GM13976 (cell line): ENCODE measurements around the gene UACA.

Experiments used
- DNase-seq: peaks from one replicate; pipeline ENCODE4 v3.0.0; 2012; ENCODE audit warnings: low spot score
- CTCF ChIP-seq: IDR thresholded peaks from 2 replicates; pipeline ENCODE4 v1.5.1; 2012; ENCODE audit warnings: borderline replicate concordance, mild to moderate bottlenecking; ENCODE audit not compliant: insufficient read depth; ENCODE audit errors: extremely low read depth, missing control alignments, control extremely low read depth
- in situ Hi-C: fragments of 300-500 bp; cut with MboI; formaldehyde crosslinking; loops from one replicate; pipeline ENCODE4 v1.12.0; 2022; ENCODE audit warnings: low sequenced_read_pairs, mixed read lengths, inconsistent platforms; ENCODE audit not compliant: unreplicated experiment

The UACA gene

DNA sequence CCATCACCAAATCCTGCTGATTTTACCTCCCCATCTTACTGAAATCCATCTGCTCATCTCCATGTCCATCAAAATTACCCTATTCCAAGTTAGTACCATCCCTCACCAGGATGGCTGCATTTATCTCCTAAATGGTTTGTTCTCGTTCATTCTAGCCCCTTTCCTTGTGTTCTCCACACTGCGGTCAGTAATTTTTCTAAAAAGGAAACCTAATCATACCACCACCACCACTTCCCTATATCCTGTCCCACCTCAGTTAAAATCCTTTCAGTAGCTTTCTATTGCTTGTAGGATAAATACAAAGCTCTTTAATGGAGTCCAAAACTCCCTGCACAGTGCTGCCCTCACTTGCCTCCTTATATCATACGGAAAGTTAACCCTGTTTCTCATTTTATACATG lies 51.1 kb downstream of the UACA start:
- in situ Hi-C loops: no loop called here
- no peak for DNase-seq
- TF ChIP-seq CTCF: no peak

DNA sequence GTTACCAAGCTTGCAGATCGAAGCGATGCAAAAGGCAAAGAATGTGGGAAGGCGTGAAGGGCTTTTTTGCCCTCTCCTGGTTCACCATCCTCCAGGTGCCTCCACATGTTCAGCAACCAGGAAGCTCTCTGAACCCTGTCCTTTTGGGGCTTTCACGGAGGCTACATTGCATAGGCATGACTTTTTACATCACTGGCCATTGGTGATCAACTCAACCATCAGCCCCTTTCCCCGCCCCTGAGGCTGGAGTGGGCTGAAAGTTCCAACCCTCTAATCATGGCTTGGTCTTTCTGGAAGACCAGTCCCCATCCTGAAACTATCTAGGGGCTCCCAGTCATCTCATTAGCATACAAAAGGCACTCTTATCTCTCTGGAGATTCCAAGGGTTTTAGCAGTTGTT lies 52.6 kb downstream of the UACA start:
- TF ChIP-seq CTCF: no peak
- DNase-seq: no peak
- in situ Hi-C loops: no loop called here

GRCh38 chr15:70708839-70709238 lies 54.5 kb downstream of the UACA start:
- in situ Hi-C loops: no loop called here
- DNase-seq: no peak
- TF ChIP-seq CTCF: no peak

DNA sequence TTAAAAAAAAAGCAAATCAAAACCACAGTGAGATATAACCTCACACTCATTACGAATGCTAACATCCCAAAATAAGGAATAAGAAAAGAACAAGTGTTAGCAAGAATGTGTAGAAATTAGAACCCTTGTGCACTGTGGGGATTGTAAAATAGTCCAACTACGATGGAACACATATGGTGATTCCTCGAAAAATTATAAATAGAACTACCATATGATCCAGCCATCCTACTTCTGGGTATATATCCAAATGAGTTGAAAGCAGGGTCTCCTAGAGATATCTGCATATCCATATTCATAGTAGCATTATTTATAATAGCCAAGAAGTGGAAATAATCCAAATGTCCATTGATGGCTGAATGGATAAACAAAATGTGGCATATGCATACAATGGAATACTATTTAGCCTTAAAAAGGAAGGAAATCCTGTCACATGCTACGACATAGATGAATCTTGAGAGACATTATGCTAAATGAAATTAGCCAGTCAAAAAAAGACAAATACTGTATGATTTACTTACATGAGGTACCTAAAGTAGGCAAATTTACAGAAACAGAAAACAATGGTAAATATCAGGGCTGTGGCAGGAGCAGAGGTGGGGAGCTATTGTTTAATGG lies 55.6 kb downstream of the UACA start:
- in situ Hi-C loops: no loop called here
- TF ChIP-seq CTCF: no peak
- no peak for DNase-seq

GRCh38 chr15:70704731-70705130 lies 58.6 kb downstream of the UACA start:
- no peak for DNase-seq
- TF ChIP-seq CTCF: no peak
- in situ Hi-C loops: no loop called here

GRCh38 chr15:70704166-70704565 lies 59.2 kb downstream of the UACA start:
- in situ Hi-C loops: no loop called here
- TF ChIP-seq CTCF: no peak
- no peak for DNase-seq
